ENCODE measurements around the gene ASB8. TPM values are rescaled to one million over a fixed set of nuclear protein-coding genes. Genes with fewer than 3 reads are reported as not detected.
A peak's percentile ranks its signal among the peaks of the same experiment; 100 is the strongest.

Gene ASB8, protein sequence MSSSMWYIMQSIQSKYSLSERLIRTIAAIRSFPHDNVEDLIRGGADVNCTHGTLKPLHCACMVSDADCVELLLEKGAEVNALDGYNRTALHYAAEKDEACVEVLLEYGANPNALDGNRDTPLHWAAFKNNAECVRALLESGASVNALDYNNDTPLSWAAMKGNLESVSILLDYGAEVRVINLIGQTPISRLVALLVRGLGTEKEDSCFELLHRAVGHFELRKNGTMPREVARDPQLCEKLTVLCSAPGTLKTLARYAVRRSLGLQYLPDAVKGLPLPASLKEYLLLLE
- total RNA-seq, result 10 to 100 TPM; 34.7 to 48.8 (median 40.2) TPM
- polyA plus RNA-seq, result 10 to 100 TPM; 15.7 to 19.4 (median 17.1) TPM
- long read RNA-seq, donor 1, transcript ASB8-201 (4 exons, 2,615 nt), result major isoform, 8 of 9 reads
- long read RNA-seq, donor 1, partial matches to known transcripts, result 0 of 9 reads
- long read RNA-seq, donor 1, other reads (novel, unspliced or antisense), result 0 of 9 reads
- long read RNA-seq, donor 2, partial matches to known transcripts, result 0 of 4 reads
- long read RNA-seq, donor 2, other reads (novel, unspliced or antisense), result 0 of 4 reads

DNA sequence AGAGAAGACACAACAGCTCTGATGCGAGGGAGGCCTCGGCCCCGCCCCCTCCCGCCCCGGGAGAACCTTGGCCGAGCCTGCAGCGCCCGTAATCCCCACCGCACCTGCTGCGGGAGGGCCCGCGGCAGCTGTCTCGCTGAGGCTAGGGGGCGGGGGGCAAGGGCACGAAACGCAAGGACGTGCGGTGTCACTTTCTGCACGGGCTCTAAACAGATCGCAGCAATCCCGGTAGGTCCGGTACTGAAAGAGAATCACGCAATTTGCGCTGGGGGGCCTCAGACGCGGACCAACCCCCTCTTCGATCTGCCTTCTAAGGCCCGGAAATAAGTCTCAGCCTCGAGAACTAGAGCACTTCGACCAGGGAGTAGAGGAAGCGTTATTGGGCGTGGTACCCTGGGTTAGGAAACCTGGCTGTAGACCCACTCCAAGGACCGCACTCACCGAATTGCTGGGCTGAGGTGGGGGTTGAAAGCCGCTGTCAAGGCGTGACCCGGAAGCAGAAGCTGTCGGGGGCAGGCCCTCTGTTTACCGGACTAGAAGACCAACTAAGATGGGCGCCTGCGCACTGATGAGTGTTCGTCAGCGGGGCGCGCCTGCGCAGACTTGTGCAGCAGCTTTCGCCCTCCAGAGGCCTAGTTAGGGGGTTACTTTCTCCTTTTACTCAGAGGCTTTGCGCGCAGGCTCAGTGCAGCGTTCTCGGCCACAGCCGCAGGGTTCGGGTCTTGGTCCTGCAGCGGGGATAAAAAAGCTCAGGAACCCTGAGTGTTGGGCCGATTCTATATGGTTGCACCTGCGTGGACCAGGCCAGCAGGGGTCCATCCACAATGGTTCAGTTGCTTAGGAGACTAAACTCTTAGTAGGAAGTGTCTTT lies at the start of gene ASB8:
ASB8 (minus strand) TSS at position 498 of the 871 bp plus-strand sequence. CDS start 4,019 bp downstream, outside the sequence.
- H3K27me3 ChIP-seq (replicated peaks in 1 of 7), result no peaks in the 10 kb centered on the region
- TF ChIP-seq POLR2A (IDR thresholded peaks at IDR 0.05) (peak in 2 of 3 donors; percentile 11 to 77), POLR2AphosphoS5 (IDR thresholded peaks at IDR 0.05) (peak; percentile 88 to 94 (median 88))
- TF ChIP-seq, protein P1, sequence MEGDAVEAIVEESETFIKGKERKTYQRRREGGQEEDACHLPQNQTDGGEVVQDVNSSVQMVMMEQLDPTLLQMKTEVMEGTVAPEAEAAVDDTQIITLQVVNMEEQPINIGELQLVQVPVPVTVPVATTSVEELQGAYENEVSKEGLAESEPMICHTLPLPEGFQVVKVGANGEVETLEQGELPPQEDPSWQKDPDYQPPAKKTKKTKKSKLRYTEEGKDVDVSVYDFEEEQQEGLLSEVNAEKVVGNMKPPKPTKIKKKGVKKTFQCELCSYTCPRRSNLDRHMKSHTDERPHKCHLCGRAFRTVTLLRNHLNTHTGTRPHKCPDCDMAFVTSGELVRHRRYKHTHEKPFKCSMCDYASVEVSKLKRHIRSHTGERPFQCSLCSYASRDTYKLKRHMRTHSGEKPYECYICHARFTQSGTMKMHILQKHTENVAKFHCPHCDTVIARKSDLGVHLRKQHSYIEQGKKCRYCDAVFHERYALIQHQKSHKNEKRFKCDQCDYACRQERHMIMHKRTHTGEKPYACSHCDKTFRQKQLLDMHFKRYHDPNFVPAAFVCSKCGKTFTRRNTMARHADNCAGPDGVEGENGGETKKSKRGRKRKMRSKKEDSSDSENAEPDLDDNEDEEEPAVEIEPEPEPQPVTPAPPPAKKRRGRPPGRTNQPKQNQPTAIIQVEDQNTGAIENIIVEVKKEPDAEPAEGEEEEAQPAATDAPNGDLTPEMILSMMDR (IDR thresholded peaks at IDR 0.05 in 8 of 11, conservative IDR thresholded peaks at IDR 0.05 in 3 of 11), result peak; percentile 25 to 76 (median 66)
- H3K36me3 ChIP-seq, result peaks cover 0 to 27% (median 12%) of the 10 kb centered on the region in 6 donors
- intact Hi-C loops (cut with DNase I; ENCODE audit: low total_unique reads), result loop anchor here (10.0 kb wide), 1 partner anchor 52 kb away; the partner anchor contains the start of gene SENP1
- 0 to 1% (median 0%) methylated on average over 42 to 56 of the region's 56 CpGs for WGBS, 5 donors
- peak within 1 kb of the TSS; percentile 62 to 96 (median 90) for H3K4me3 ChIP-seq
- peak within 1 kb of the TSS; percentile 84 to 92 (median 90) for H3K27ac ChIP-seq
- no peaks in the 10 kb centered on the region for H3K9me3 ChIP-seq
- peak; percentile 99 for DNase-seq
- peaks cover 6 to 64% (median 26%) of the 10 kb centered on the region in 6 donors for H3K4me1 ChIP-seq

- intact Hi-C loops (cut with DNase I; ENCODE audit: low total_unique reads), result no loop called here
- WGBS, 5 donors, result 92 to 97% (median 94%) methylated on average over 4 of the region's 4 CpGs
- H3K36me3 ChIP-seq, result peaks cover 0 to 20% (median 0%) of the 10 kb centered on the region in 6 donors
- no peak within 1 kb of the TSS for H3K27ac ChIP-seq
- no peak for DNase-seq
- no peaks in the 10 kb centered on the region for H3K27me3 ChIP-seq (replicated peaks in 1 of 7)
- peaks cover 10 to 34% (median 26%) of the 10 kb centered on the region in 6 donors for H3K4me1 ChIP-seq
- no peak within 1 kb of the TSS for H3K4me3 ChIP-seq
- H3K9me3 ChIP-seq, result peaks cover 0 to 59% (median 44%) of the 10 kb centered on the region in 8 donors
- TF ChIP-seq POLR2AphosphoS5 (IDR thresholded peaks at IDR 0.05), result no peak
- TF ChIP-seq, protein P1 (IDR thresholded peaks at IDR 0.05 in 8 of 11, conservative IDR thresholded peaks at IDR 0.05 in 3 of 11), result no peak
- TF ChIP-seq POLR2A (IDR thresholded peaks at IDR 0.05), result no peak
Measured at GRCh38 chr12:48203192-48203591, 45.9 kb upstream of the ASB8 start, which contains the start of gene OR10AD1. OR10AD1 (minus strand) TSS chr12:48203292; CDS start chr12:48203292, 0 bp downstream.

DNA sequence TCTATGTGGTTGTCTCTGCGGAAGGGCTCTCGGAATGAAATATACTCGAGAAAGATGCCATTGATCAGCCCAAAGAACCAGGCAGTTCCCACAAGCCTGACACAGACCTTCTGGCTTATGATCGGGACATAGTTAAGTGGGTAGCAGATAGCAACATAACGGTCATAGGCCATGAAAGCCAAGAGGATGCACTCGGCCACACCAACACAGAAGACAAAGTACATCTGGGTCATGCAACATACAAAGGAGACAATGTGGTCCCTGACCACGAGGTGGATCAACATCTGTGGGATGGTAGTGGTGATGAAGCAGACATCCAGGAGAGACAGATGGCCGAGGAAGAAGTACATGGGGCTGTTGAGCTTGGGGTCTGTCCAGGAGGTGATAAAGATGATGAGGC lies 45.5 kb upstream of the ASB8 start:
- Histone ChIP-seq H3K36me3 (peaks cover 0 to 20% (median 0%) of the 10 kb centered on the region in 6 donors), H3K27ac (no peak overlapping the region), H3K4me1 (peaks cover 10 to 34% (median 26%) of the 10 kb centered on the region in 6 donors), H3K9me3 (peaks cover 0 to 55% (median 40%) of the 10 kb centered on the region in 8 donors), H3K27me3 (replicated peaks in 1 of 7) (no peaks in the 10 kb centered on the region), H3K4me3 (no peak overlapping the region)
- intact Hi-C loops (cut with DNase I; ENCODE audit: low total_unique reads), result no loop called here
- no peak for DNase-seq
- TF ChIP-seq, protein P1 (IDR thresholded peaks at IDR 0.05 in 8 of 11, conservative IDR thresholded peaks at IDR 0.05 in 3 of 11), result no peak
- TF ChIP-seq POLR2A (IDR thresholded peaks at IDR 0.05), result no peak
- TF ChIP-seq POLR2AphosphoS5 (IDR thresholded peaks at IDR 0.05), result no peak
- WGBS, 5 donors, result 92 to 99% (median 95%) methylated on average over 8 of the region's 8 CpGs

Measured in spleen (tissue), 13 donors.